Panc1 (cell line): ENCODE results near the gene GUCY2C. TPM values are rescaled to one million over a fixed set of nuclear protein-coding genes. Genes with fewer than 3 reads are reported as not detected.

Experiments used
- ATAC-seq: fragments of 200-7000 bp; cut with Tn5 transposase; 2 replicates; pipeline ENCODE4 v1.9.1; 2020; ENCODE audit warnings: mild to moderate bottlenecking, moderate library complexity
- BruUV-seq: library from RNA; stranded (reverse); fragments of 400-500 nt; replicated peaks from 2 replicates; lab custom pipeline; 2021; lab: Mats Ljungman, UMichigan
- CTCF ChIA-PET: fragments of 300-600 bp; sonication (Branson Sonifier 250); formaldehyde crosslinking; loops from one replicate; lab custom pipeline; 2022; ENCODE audit warnings: antibody characterized with exemption; lab: Charles Lee
- POLR2A ChIA-PET: fragments of 300-600 bp; sonication (Branson Sonifier 250); formaldehyde crosslinking; loops from one replicate; lab custom pipeline; 2022; ENCODE audit warnings: antibody characterized with exemption; lab: Charles Lee
- DNase-seq: peaks from one replicate; pipeline ENCODE4 v3.0.0-alpha.2; 2010; ENCODE audit warnings: low read depth, low spot score
- H3K27ac ChIP-seq: 2 replicates; pipeline ENCODE4 v1.5.1; 2011; ENCODE audit warnings: mild to moderate bottlenecking, low read length, inconsistent platforms
- H3K27me3 ChIP-seq: fragments of 200-500 bp; sonication (Bioruptor generic); 2 replicates; pipeline ENCODE4 v1.6.0; 2014; ENCODE audit warnings: low read length, inconsistent platforms; ENCODE audit not compliant: control insufficient read depth, insufficient read depth
- H3K36me3 ChIP-seq: fragments of 200-500 bp; sonication (Bioruptor generic); 2 replicates; pipeline ENCODE4 v1.5.1; 2014; ENCODE audit warnings: inconsistent platforms, mild to moderate bottlenecking, low read length, moderate library complexity; ENCODE audit not compliant: control insufficient read depth, insufficient read depth
- H3K4me1 ChIP-seq: 2 replicates; pipeline ENCODE4 v1.5.1; 2011; ENCODE audit warnings: inconsistent platforms, mild to moderate bottlenecking, low read length, moderate library complexity; ENCODE audit not compliant: control insufficient read depth, insufficient read depth
- H3K4me3 ChIP-seq, 2 experiments: 2 replicates each; pipeline ENCODE4 v1.5.1; 2011 to 2012; ENCODE audit warnings: low read depth in 2 of 2, low read length in 2 of 2, mild to moderate bottlenecking in 2 of 2, inconsistent platforms in 1 of 2, moderate library complexity in 1 of 2
- H3K9me3 ChIP-seq: fragments of 200-500 bp; sonication (Bioruptor generic); 2 replicates; pipeline ENCODE4 v1.5.1; 2014; ENCODE audit warnings: low read depth, mild to moderate bottlenecking, inconsistent platforms, low read length, moderate library complexity; ENCODE audit not compliant: control insufficient read depth, insufficient read depth
- POLR2AphosphoS5 ChIP-seq: IDR thresholded peaks from 2 replicates; pipeline ENCODE4 v1.6.1; 2012; ENCODE audit warnings: mild to moderate bottlenecking, low read depth, low read length, moderate library complexity
- SIN3A ChIP-seq: IDR thresholded peaks from 2 replicates; pipeline ENCODE4 v1.6.1; 2012; ENCODE audit warnings: low read depth, mild to moderate bottlenecking, low read length, moderate library complexity, borderline replicate concordance; ENCODE audit not compliant: insufficient read depth
- TCF7L2 ChIP-seq: IDR thresholded peaks from 2 replicates; pipeline ENCODE4 v1.6.1; 2011; ENCODE audit warnings: mild to moderate bottlenecking, low read depth, low read length, inconsistent platforms
- in situ Hi-C: cut with HindIII; loops from 2 replicates; pipeline ENCODE4 v1.10.0; 2016; ENCODE audit warnings: low sequenced_read_pairs, low pct_unique_long_range_greater_than_20kb
- intact Hi-C: fragments of 100-400 bp; cut with micrococcal nuclease; formaldehyde crosslinking; loops from one replicate; pipeline ENCODE4 v1.10.0; 2022; ENCODE audit not compliant: unreplicated experiment
- total RNA-seq: library from RNA; stranded (reverse); gene quantifications from one replicate; pipeline ENCODE4 v1.2.1, GENCODE V29; 2021; ENCODE audit not compliant: unreplicated experiment
- TF ChIP-seq, protein P1 (sequence below): fragments of 450-650 bp; IDR thresholded peaks from 2 replicates; pipeline ENCODE4 v1.5.1; 2017; ENCODE audit warnings: mild to moderate bottlenecking
- TF ChIP-seq, protein P2 (sequence below), 2 experiments: IDR thresholded peaks; 2 replicates each; pipeline ENCODE4 v1.6.1; 2011 to 2012; ENCODE audit warnings: low read depth in 2 of 2, control low read depth in 1 of 2, low read length in 1 of 2, mild to moderate bottlenecking in 1 of 2, moderate library complexity in 1 of 2; ENCODE audit not compliant: insufficient read depth in 1 of 2

The GUCY2C gene
- total RNA-seq, 1 experiment from 2014 or later: 0.13 TPM

- Histone ChIP-seq H3K36me3 (no peaks in the 10 kb centered on the region), H3K4me3 (no peak overlapping the region), H3K4me1 (no peaks in the 10 kb centered on the region), H3K27me3 (no peaks in the 10 kb centered on the region), H3K9me3 (no peaks in the 10 kb centered on the region), H3K27ac (no peak overlapping the region)
- BruUV-seq: no TSS peak
- DNase-seq (no peak), ATAC-seq (no peak)
- CTCF ChIA-PET: no interaction called here
- intact Hi-C loops (no loop called here), in situ Hi-C loops (no loop called here)
- POLR2A ChIA-PET: no interaction called here
- TF ChIP-seq, protein P1, sequence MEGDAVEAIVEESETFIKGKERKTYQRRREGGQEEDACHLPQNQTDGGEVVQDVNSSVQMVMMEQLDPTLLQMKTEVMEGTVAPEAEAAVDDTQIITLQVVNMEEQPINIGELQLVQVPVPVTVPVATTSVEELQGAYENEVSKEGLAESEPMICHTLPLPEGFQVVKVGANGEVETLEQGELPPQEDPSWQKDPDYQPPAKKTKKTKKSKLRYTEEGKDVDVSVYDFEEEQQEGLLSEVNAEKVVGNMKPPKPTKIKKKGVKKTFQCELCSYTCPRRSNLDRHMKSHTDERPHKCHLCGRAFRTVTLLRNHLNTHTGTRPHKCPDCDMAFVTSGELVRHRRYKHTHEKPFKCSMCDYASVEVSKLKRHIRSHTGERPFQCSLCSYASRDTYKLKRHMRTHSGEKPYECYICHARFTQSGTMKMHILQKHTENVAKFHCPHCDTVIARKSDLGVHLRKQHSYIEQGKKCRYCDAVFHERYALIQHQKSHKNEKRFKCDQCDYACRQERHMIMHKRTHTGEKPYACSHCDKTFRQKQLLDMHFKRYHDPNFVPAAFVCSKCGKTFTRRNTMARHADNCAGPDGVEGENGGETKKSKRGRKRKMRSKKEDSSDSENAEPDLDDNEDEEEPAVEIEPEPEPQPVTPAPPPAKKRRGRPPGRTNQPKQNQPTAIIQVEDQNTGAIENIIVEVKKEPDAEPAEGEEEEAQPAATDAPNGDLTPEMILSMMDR: no peak
- TF ChIP-seq, protein P2, sequence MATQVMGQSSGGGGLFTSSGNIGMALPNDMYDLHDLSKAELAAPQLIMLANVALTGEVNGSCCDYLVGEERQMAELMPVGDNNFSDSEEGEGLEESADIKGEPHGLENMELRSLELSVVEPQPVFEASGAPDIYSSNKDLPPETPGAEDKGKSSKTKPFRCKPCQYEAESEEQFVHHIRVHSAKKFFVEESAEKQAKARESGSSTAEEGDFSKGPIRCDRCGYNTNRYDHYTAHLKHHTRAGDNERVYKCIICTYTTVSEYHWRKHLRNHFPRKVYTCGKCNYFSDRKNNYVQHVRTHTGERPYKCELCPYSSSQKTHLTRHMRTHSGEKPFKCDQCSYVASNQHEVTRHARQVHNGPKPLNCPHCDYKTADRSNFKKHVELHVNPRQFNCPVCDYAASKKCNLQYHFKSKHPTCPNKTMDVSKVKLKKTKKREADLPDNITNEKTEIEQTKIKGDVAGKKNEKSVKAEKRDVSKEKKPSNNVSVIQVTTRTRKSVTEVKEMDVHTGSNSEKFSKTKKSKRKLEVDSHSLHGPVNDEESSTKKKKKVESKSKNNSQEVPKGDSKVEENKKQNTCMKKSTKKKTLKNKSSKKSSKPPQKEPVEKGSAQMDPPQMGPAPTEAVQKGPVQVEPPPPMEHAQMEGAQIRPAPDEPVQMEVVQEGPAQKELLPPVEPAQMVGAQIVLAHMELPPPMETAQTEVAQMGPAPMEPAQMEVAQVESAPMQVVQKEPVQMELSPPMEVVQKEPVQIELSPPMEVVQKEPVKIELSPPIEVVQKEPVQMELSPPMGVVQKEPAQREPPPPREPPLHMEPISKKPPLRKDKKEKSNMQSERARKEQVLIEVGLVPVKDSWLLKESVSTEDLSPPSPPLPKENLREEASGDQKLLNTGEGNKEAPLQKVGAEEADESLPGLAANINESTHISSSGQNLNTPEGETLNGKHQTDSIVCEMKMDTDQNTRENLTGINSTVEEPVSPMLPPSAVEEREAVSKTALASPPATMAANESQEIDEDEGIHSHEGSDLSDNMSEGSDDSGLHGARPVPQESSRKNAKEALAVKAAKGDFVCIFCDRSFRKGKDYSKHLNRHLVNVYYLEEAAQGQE (IDR thresholded peaks at IDR 0.05; ENCODE audit: insufficient read depth in 1 of 2, low read depth in 2 of 2, low read length in 1 of 2): no peak
- TF ChIP-seq POLR2AphosphoS5 (no peak), TCF7L2 (no peak), SIN3A (no peak)
Observed at GRCh38 chr12:14591719-14592118, 104.7 kb downstream of the GUCY2C start.

DNA sequence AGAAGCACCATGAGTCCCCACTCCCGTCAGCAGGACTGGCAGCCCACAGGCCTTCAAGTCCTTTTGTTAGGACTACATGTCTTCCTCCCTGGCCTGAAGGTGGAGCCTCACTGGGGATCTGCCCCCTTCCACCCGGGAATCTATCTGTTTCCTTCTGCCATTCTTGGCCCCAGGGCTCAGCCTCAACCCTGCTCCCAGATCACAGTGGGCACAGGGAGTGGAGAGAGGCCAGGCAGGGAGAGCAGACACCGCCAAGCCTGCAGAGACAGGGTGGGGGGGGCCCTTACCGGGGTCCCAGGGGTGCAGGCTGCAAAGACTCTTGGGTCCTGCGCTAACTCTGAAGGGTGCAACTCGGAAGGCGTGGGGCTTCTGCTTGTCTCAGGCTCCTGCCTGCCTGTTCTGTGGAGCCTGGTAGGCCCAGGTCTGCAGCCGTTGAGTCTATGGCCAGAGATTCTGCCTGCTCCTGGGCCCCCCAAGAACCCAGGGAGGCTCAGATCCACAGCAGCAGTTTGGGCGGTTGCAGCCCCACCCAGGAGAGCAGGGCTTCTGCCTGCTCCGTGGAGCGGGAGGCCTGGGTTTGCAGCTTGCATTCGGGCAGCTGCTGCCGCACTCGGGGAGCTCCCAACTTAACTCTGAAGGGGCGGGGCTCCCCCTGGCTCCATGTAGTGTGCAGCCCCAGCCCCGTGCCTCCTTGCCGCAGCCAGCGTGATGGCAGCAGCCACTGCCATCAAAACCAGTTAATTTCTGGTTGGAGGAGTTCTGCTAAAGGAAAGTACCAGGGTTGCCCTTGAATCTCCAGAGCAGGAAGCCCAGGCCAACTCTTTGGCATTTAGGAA, 107.0 kb downstream of the GUCY2C start:
- no peak overlapping the region for H3K4me3 ChIP-seq
- no peaks in the 10 kb centered on the region for H3K27me3 ChIP-seq
- ChIA-PET POLR2A (no interaction called here), CTCF (no interaction called here)
- TF ChIP-seq, protein P2 (IDR thresholded peaks at IDR 0.05; ENCODE audit: insufficient read depth in 1 of 2, low read depth in 2 of 2, low read length in 1 of 2): no peak
- TF ChIP-seq SIN3A (no peak), TCF7L2 (no peak), POLR2AphosphoS5 (no peak)
- TF ChIP-seq, protein P1: no peak
- H3K4me1 ChIP-seq: no peaks in the 10 kb centered on the region
- no peak for ATAC-seq
- no peaks in the 10 kb centered on the region for H3K9me3 ChIP-seq
- no TSS peak for BruUV-seq
- in situ Hi-C loops: no loop called here
- no peak for DNase-seq
- no peak overlapping the region for H3K27ac ChIP-seq
- H3K36me3 ChIP-seq: no peaks in the 10 kb centered on the region
- intact Hi-C loops: no loop called here
